ENCODE results near the gene VGLL4. TPM values are rescaled to one million over a fixed set of nuclear protein-coding genes. Genes with fewer than 3 reads are reported as not detected.

VGLL4 gene
- total and polyA plus RNA-seq, 2 donors (not counting 1 experiment from before 2014, with no cell fraction given) = 25.8 to 29.0 TPM

GRCh38 chr3:11583235-11583634, 60.5 kb downstream of the VGLL4 start:
- ATAC-seq (ENCODE audit: low read depth) = no peak

More at GRCh38 chr3:11583235-11583634, 60.5 kb downstream of the VGLL4 start:
- TF ChIP-seq CTCF (IDR thresholded peaks at IDR 0.05) (no peak), EZH2 (IDR thresholded peaks at IDR 0.05; ENCODE audit: borderline replicate concordance, insufficient read depth, low read depth, low read length, poor library complexity, severe bottlenecking) (no peak)
- peaks cover 29% of the 10 kb centered on the region for H3K4me1 Mint-ChIP-seq
- H3K9me3 Mint-ChIP-seq (ENCODE audit: insufficient read depth) = no peaks in the 10 kb centered on the region
- POLR2A ChIA-PET = no interaction called here
- no peak overlapping the region for H3K4me3 Mint-ChIP-seq
- H3K27me3 Mint-ChIP-seq = no peaks in the 10 kb centered on the region
- H3K27ac Mint-ChIP-seq = no peak overlapping the region
- intact Hi-C loops (cut with micrococcal nuclease) = no loop called here
- Histone ChIP-seq H3K4me1 (ENCODE audit: control insufficient read depth in 2 of 2, insufficient read depth in 2 of 2, low read length in 2 of 2) (peaks cover 13 to 16% of the 10 kb centered on the region in 2 donors), H3K9me3 (ENCODE audit: control extremely low read depth in 1 of 3, control insufficient read depth in 2 of 3, insufficient read depth in 1 of 3, low read length in 2 of 3) (peaks cover 0 to 2% (median 0%) of the 10 kb centered on the region in 3 donors), H3K27ac (ENCODE audit: low read length in 2 of 2) (no peak overlapping the region), H3K9ac (ENCODE audit: low read length) (no peak overlapping the region), H2AFZ (ENCODE audit: insufficient read depth, low read depth, low read length, poor library complexity, severe bottlenecking) (no peak overlapping the region), H4K20me1 (ENCODE audit: control insufficient read depth, insufficient read depth, low read length, poor library complexity, severe bottlenecking) (peaks cover 34% of the 10 kb centered on the region), H3K4me3 (ENCODE audit: control extremely low read depth in 1 of 5, extremely low read depth in 1 of 5, insufficient read depth in 1 of 5, low read depth in 2 of 5, low read length in 4 of 5) (no peak overlapping the region), H3K4me2 (replicated peaks; ENCODE audit: low read depth, low read length, poor library complexity, severe bottlenecking) (peak overlapping the region; percentile 45), H3K27me3 (replicated peaks in 1 of 4; ENCODE audit: control extremely low read depth in 1 of 4, control insufficient read depth in 3 of 4, insufficient read depth in 4 of 4, low read length in 3 of 4) (no peaks in the 10 kb centered on the region), H3K79me2 (ENCODE audit: control insufficient read depth, insufficient read depth, low read length) (peaks cover 93% of the 10 kb centered on the region), H3K36me3 (replicated peaks in 1 of 2; ENCODE audit: control extremely low read depth in 1 of 2, control insufficient read depth in 1 of 2, extremely low read depth in 1 of 2, insufficient read depth in 2 of 2, low read length in 1 of 2) (peaks cover 1 to 7% of the 10 kb centered on the region in 2 experiments)
- CTCF ChIA-PET = no interaction called here
- DNase-seq = no peak

Data from B cell (primary cell).